ENCODE measurements around the gene MBTPS1. TPM values are rescaled to one million over a fixed set of nuclear protein-coding genes. Genes with fewer than 3 reads are reported as not detected.

The MBTPS1 gene
- total RNA-seq, 4 donors from 2014 or later, result 70.0 to 116 (median 86.5) TPM

DNA sequence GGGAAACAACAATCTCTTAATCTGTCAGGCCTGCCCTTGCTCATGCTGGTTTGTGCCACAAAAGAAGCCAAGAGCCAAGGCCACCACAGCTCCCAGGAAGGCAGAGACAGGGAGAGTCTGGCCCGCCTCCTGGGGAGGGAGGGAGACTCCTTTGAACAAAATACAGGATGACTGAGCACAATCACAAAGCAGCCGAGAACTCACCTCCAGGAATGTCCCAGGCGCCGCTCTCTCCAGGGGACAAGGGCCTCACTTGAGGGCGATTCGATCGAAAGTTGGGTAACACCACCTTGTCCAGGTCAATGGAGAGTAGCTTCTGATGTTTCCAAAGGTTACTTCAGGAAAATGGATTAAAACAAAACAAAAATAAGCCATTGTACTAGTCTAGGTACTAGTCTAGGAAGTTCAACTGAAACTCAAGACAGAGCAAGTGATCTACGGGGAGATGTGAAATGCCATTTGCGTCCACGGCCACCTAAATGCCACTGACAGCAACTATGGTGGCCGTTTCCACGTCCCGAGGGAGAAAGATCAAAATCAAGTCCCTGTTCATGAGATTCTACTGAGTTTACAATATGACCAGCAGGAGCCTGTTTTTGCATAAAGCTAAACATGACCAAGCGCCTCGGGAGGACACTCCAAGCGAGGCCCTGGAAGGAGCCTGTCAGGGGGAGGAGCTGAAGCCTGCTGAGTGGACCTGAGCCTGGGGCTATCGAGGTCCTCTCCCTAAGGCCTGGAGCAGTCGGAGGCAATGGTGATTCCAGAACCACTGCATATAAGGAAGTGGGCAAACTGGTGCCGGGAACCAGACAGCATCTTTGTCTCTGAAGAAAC is 60.7 kb downstream of the MBTPS1 start:
- DNase-seq (ENCODE audit: low spot score in 2 of 2), result peak in 1 of 2 donors; percentile 74
- Histone ChIP-seq H3K36me3 (peaks cover 97% of the 10 kb centered on the region), H3K4me1 (no peaks in the 10 kb centered on the region), H3K27me3 (no peaks in the 10 kb centered on the region), H3K27ac (no peak overlapping the region), H3K4me3 (no peak overlapping the region), H3K9me3 (no peaks in the 10 kb centered on the region)
- TF ChIP-seq POLR2AphosphoS5 (IDR thresholded peaks at IDR 0.05) (no peak), POLR2A (IDR thresholded peaks at IDR 0.05) (no peak)
- WGBS, result 84% methylated on average over 19 of the region's 19 CpGs

DNA sequence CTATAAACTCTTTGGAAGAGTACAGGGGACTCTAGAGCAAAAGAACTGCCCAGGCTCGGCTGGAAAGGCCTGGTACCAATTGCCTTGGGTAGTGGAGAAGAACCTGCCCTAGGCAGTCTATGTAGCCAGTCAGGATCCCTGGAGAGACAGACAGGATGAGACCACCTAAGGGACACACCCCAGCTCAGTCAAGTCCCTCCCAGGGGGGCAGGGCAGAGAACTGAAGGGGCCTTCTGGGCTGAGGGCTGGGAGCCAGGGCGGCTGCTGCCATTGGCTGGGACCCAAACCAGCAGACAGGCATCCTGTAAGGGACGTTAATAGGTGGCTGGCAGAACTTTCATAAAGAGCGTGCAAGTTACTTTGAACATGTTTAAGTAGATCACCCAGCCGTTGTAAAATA is 61.4 kb downstream of the MBTPS1 start:
- H3K4me1 ChIP-seq, result no peaks in the 10 kb centered on the region
- H3K36me3 ChIP-seq, result peaks cover 93% of the 10 kb centered on the region
- TF ChIP-seq, protein P1, sequence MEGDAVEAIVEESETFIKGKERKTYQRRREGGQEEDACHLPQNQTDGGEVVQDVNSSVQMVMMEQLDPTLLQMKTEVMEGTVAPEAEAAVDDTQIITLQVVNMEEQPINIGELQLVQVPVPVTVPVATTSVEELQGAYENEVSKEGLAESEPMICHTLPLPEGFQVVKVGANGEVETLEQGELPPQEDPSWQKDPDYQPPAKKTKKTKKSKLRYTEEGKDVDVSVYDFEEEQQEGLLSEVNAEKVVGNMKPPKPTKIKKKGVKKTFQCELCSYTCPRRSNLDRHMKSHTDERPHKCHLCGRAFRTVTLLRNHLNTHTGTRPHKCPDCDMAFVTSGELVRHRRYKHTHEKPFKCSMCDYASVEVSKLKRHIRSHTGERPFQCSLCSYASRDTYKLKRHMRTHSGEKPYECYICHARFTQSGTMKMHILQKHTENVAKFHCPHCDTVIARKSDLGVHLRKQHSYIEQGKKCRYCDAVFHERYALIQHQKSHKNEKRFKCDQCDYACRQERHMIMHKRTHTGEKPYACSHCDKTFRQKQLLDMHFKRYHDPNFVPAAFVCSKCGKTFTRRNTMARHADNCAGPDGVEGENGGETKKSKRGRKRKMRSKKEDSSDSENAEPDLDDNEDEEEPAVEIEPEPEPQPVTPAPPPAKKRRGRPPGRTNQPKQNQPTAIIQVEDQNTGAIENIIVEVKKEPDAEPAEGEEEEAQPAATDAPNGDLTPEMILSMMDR (IDR thresholded peaks at IDR 0.05), result no peak
- TF ChIP-seq POLR2A (IDR thresholded peaks at IDR 0.05) (no peak), POLR2AphosphoS5 (IDR thresholded peaks at IDR 0.05) (no peak), EP300 (IDR thresholded peaks at IDR 0.05) (no peak)
- no peak overlapping the region for H3K4me3 ChIP-seq
- no peaks in the 10 kb centered on the region for H3K9me3 ChIP-seq
- H3K27me3 ChIP-seq, result no peaks in the 10 kb centered on the region
- H3K27ac ChIP-seq, result no peak overlapping the region
- WGBS, result 60% methylated on average over 3 of the region's 5 CpGs
- DNase-seq (ENCODE audit: low spot score in 2 of 2), result peak in 1 of 2 donors; percentile 60

DNA sequence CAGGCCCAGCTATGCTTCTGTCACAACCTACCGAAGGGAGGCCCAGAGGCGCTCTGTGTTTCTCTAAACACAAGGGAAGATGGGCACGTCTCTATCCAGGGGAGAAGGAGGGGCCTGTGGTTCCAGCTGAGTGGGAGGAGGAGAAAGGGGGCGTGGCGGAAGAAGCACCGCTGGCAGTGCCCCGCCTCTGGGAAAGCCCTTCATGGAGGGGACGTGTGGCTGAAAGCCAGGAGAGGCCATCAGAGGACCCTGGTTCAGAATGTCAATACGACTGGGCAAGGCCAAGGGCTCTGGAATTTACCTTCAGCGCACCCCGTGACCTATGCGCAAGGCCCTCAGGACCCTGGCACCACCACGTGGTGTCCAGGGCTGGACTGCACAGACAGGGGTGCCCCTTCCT is 61.8 kb downstream of the MBTPS1 start:
- peak in 1 of 2 donors; percentile 70 for DNase-seq (ENCODE audit: low spot score in 2 of 2)
- Histone ChIP-seq H3K36me3 (peaks cover 93% of the 10 kb centered on the region), H3K9me3 (no peaks in the 10 kb centered on the region), H3K4me3 (no peak overlapping the region), H3K27ac (no peak overlapping the region), H3K4me1 (no peaks in the 10 kb centered on the region), H3K27me3 (no peaks in the 10 kb centered on the region)
- 81% methylated on average over 12 of the region's 13 CpGs for WGBS
- TF ChIP-seq POLR2AphosphoS5 (IDR thresholded peaks at IDR 0.05) (no peak), POLR2A (IDR thresholded peaks at IDR 0.05) (no peak), EP300 (IDR thresholded peaks at IDR 0.05) (no peak)
- TF ChIP-seq, protein P1 (IDR thresholded peaks at IDR 0.05), result no peak

GRCh38 chr16:84054271-84054670 is 62.5 kb downstream of the MBTPS1 start:
- no peaks in the 10 kb centered on the region for H3K9me3 ChIP-seq
- no peaks in the 10 kb centered on the region for H3K27me3 ChIP-seq
- DNase-seq (ENCODE audit: low spot score in 2 of 2), result peak; percentile 47 to 57
- peaks cover 96% of the 10 kb centered on the region for H3K36me3 ChIP-seq
- no peaks in the 10 kb centered on the region for H3K4me1 ChIP-seq
- H3K27ac ChIP-seq, result no peak overlapping the region
- no peak overlapping the region for H3K4me3 ChIP-seq
- 89% methylated on average over 16 of the region's 16 CpGs for WGBS
- TF ChIP-seq, protein P1 (IDR thresholded peaks at IDR 0.05), result no peak
- TF ChIP-seq POLR2A (IDR thresholded peaks at IDR 0.05) (no peak), EP300 (IDR thresholded peaks at IDR 0.05) (no peak), POLR2AphosphoS5 (IDR thresholded peaks at IDR 0.05) (no peak)

GRCh38 chr16:84053237-84053636 is 63.5 kb downstream of the MBTPS1 start:
- H3K27ac ChIP-seq, result no peak overlapping the region
- no peaks in the 10 kb centered on the region for H3K4me1 ChIP-seq
- H3K4me3 ChIP-seq, result no peak overlapping the region
- peaks cover 96% of the 10 kb centered on the region for H3K36me3 ChIP-seq
- WGBS, result 94% methylated on average over 13 of the region's 13 CpGs
- no peaks in the 10 kb centered on the region for H3K27me3 ChIP-seq
- TF ChIP-seq EP300 (IDR thresholded peaks at IDR 0.05), result no peak
- no peak for TF ChIP-seq POLR2AphosphoS5 (IDR thresholded peaks at IDR 0.05)
- no peak for TF ChIP-seq POLR2A (IDR thresholded peaks at IDR 0.05)
- TF ChIP-seq, protein P1 (IDR thresholded peaks at IDR 0.05), result no peak
- no peaks in the 10 kb centered on the region for H3K9me3 ChIP-seq
- peak; percentile 32 to 66 for DNase-seq (ENCODE audit: low spot score in 2 of 2)

Measured in suprapubic skin (tissue), 4 donors.